SJSA1 (cell line): ENCODE results near the gene THOC6. TPM values are rescaled to one million over a fixed set of nuclear protein-coding genes. Genes with fewer than 3 reads are reported as not detected.
A peak's percentile ranks its signal among the peaks of the same experiment; 100 is the strongest.

Experiments
- DNase-seq, 2 experiments: peaks; one replicate each; pipeline ENCODE4 v3.0.0-alpha.2; 2015 to 2020; ENCODE audit warnings: low spot score in 2 of 2, low read depth in 1 of 2
- H3K27ac ChIP-seq: fragments of 250-450 bp; sonication (Bioruptor Pico); 2 replicates; pipeline ENCODE4 v1.5.1; 2020; ENCODE audit warnings: mild to moderate bottlenecking, moderate library complexity
- H3K27me3 ChIP-seq: fragments of 250-450 bp; sonication (Bioruptor Pico); replicated peaks from 2 replicates; pipeline ENCODE4 v1.5.1; 2020; ENCODE audit warnings: mild to moderate bottlenecking, moderate library complexity
- H3K36me3 ChIP-seq: fragments of 250-450 bp; sonication (Bioruptor Pico); 2 replicates; pipeline ENCODE4 v1.5.1; 2020; ENCODE audit warnings: mild to moderate bottlenecking
- H3K4me1 ChIP-seq: fragments of 250-450 bp; sonication (Bioruptor Pico); replicated peaks from 2 replicates; pipeline ENCODE4 v1.6.1; 2021; ENCODE audit warnings: mild to moderate bottlenecking
- H3K4me3 ChIP-seq: fragments of 250-450 bp; sonication (Bioruptor Pico); 2 replicates; pipeline ENCODE4 v1.5.1; 2020; ENCODE audit warnings: mild to moderate bottlenecking
- H3K9me3 ChIP-seq: fragments of 250-450 bp; sonication (Bioruptor Pico); replicated peaks from 2 replicates; pipeline ENCODE4 v1.5.1; 2020; ENCODE audit warnings: mild to moderate bottlenecking
- total RNA-seq: library from RNA; depleted of rRNA; stranded (reverse); fragments of >200 nt; shearing (Covaris generic); gene quantifications from 2 replicates; pipeline ENCODE4 v1.2.3, GENCODE V29; 2014

The THOC6 gene
- total RNA-seq, 1 experiment from 2014 or later: 27.4 TPM

- Histone ChIP-seq H3K4me1 (peaks cover 3% of the 10 kb centered on the region), H3K4me3 (no peak overlapping the region), H3K27ac (no peak overlapping the region), H3K27me3 (peaks cover 37% of the 10 kb centered on the region), H3K9me3 (no peaks in the 10 kb centered on the region), H3K36me3 (no peaks in the 10 kb centered on the region)
- no peak for DNase-seq
These were observed 8.9 kb upstream of the THOC6 start for GRCh38 chr16:3014971-3015370.

GRCh38 chr16:3015865-3016521 is 7.8 kb upstream of the THOC6 start:
- no peaks in the 10 kb centered on the region for H3K9me3 ChIP-seq
- H3K27me3 ChIP-seq: peaks cover 30% of the 10 kb centered on the region
- H3K4me3 ChIP-seq: no peak overlapping the region
- peaks cover 3% of the 10 kb centered on the region for H3K4me1 ChIP-seq
- H3K36me3 ChIP-seq: peaks cover 8% of the 10 kb centered on the region
- H3K27ac ChIP-seq: no peak overlapping the region
- no peak for DNase-seq

- H3K27ac ChIP-seq: no peak overlapping the region
- DNase-seq: no peak
- H3K36me3 ChIP-seq: peaks cover 22% of the 10 kb centered on the region
- H3K27me3 ChIP-seq: peaks cover 22% of the 10 kb centered on the region
- H3K9me3 ChIP-seq: no peaks in the 10 kb centered on the region
- H3K4me1 ChIP-seq: peaks cover 7% of the 10 kb centered on the region
- no peak overlapping the region for H3K4me3 ChIP-seq
These were observed 6.5 kb upstream of the THOC6 start for GRCh38 chr16:3017344-3017743.

- DNase-seq: no peak
- no peak within 1 kb of the TSS for H3K27ac ChIP-seq
- H3K36me3 ChIP-seq: peaks cover 28% of the 10 kb centered on the region
- peaks cover 13% of the 10 kb centered on the region for H3K4me1 ChIP-seq
- no peaks in the 10 kb centered on the region for H3K9me3 ChIP-seq
- H3K27me3 ChIP-seq: peaks cover 16% of the 10 kb centered on the region
- H3K4me3 ChIP-seq: no peak within 1 kb of the TSS
These were observed 5.9 kb upstream of the THOC6 start, which contains the start of gene CLDN6 for GRCh38 chr16:3017794-3018506. CLDN6 (minus strand) TSS chr16:3018183; CDS start chr16:3016021, 2,162 bp downstream.

GRCh38 chr16:3019594-3020246 is 4.1 kb upstream of the THOC6 start:
- no peaks in the 10 kb centered on the region for H3K27me3 ChIP-seq

GRCh38 chr16:3020247-3020603 is 3.6 kb upstream of the THOC6 start, which contains the start of gene TNFRSF12A:
TNFRSF12A (plus strand) TSS chr16:3020368; CDS start chr16:3020398, 30 bp downstream.
- peaks cover 41% of the 10 kb centered on the region for H3K36me3 ChIP-seq
- peak; percentile 77 to 81 for DNase-seq
- H3K4me1 ChIP-seq: peaks cover 27% of the 10 kb centered on the region
- no peaks in the 10 kb centered on the region for H3K27me3 ChIP-seq
- H3K9me3 ChIP-seq: peaks cover 6% of the 10 kb centered on the region; the same call in 1 of the 2 replicates
- peak within 1 kb of the TSS; percentile 99 for H3K27ac ChIP-seq
- H3K4me3 ChIP-seq: peak within 1 kb of the TSS; percentile 96

More at GRCh38 chr16:3019594-3020246, 4.1 kb upstream of the THOC6 start:
- peak in 1 of 2 experiments; percentile 65 for DNase-seq
- H3K36me3 ChIP-seq: peaks cover 39% of the 10 kb centered on the region
- H3K27ac ChIP-seq: no peak overlapping the region
- peaks cover 6% of the 10 kb centered on the region; the same call in 1 of the 2 replicates for H3K9me3 ChIP-seq
- H3K4me3 ChIP-seq: peak overlapping the region; percentile 96
- H3K4me1 ChIP-seq: peaks cover 27% of the 10 kb centered on the region

- H3K9me3 ChIP-seq: peaks cover 6% of the 10 kb centered on the region; the same call in 1 of the 2 replicates
- H3K4me1 ChIP-seq: peaks cover 27% of the 10 kb centered on the region
- peak overlapping the region; percentile 96 for H3K4me3 ChIP-seq
- H3K36me3 ChIP-seq: peaks cover 47% of the 10 kb centered on the region
- peak overlapping the region; percentile 99 for H3K27ac ChIP-seq
- DNase-seq: peak; percentile 96
- H3K27me3 ChIP-seq: no peaks in the 10 kb centered on the region
These were observed 3.0 kb upstream of the THOC6 start for GRCh38 chr16:3020604-3021448.

- DNase-seq: peak; percentile 93 to 97
- Histone ChIP-seq H3K9me3 (peaks cover 6% of the 10 kb centered on the region; the same call in 1 of the 2 replicates), H3K27me3 (no peaks in the 10 kb centered on the region), H3K4me3 (peak overlapping the region; percentile 96), H3K27ac (peak overlapping the region; percentile 99), H3K4me1 (peaks cover 27% of the 10 kb centered on the region), H3K36me3 (peaks cover 55% of the 10 kb centered on the region)
These were observed 2.2 kb upstream of the THOC6 start for GRCh38 chr16:3021449-3022207.

GRCh38 chr16:3022208-3022683 is 1.6 kb upstream of the THOC6 start:
- Histone ChIP-seq H3K4me1 (peaks cover 27% of the 10 kb centered on the region), H3K27me3 (no peaks in the 10 kb centered on the region), H3K36me3 (peaks cover 61% of the 10 kb centered on the region), H3K4me3 (peak overlapping the region; percentile 96), H3K9me3 (peaks cover 6% of the 10 kb centered on the region; the same call in 1 of the 2 replicates), H3K27ac (peak overlapping the region; percentile 99)
- DNase-seq: peak; percentile 97

GRCh38 chr16:3022684-3023414 is 986 bp upstream of the THOC6 start:
- peaks cover 6% of the 10 kb centered on the region; the same call in 1 of the 2 replicates for H3K9me3 ChIP-seq
- no peaks in the 10 kb centered on the region for H3K27me3 ChIP-seq
- H3K4me3 ChIP-seq: peak overlapping the region; percentile 96
- peak in 1 of 2 experiments; percentile 52 for DNase-seq
- H3K27ac ChIP-seq: peak overlapping the region; percentile 99
- peaks cover 27% of the 10 kb centered on the region for H3K4me1 ChIP-seq
- peaks cover 65% of the 10 kb centered on the region for H3K36me3 ChIP-seq

- peak overlapping the region; percentile 96 for H3K4me3 ChIP-seq
- H3K4me1 ChIP-seq: peaks cover 27% of the 10 kb centered on the region
- peak overlapping the region; percentile 99 for H3K27ac ChIP-seq
- peak in 1 of 2 experiments; percentile 87 for DNase-seq
- H3K9me3 ChIP-seq: peaks cover 6% of the 10 kb centered on the region; the same call in 1 of the 2 replicates
- H3K36me3 ChIP-seq: peaks cover 67% of the 10 kb centered on the region
- no peaks in the 10 kb centered on the region for H3K27me3 ChIP-seq
These were observed 493 bp upstream of the THOC6 start for GRCh38 chr16:3023415-3023668.
